H9 (cell line): ENCODE data around the gene FA2H. TPM values are rescaled to one million over a fixed set of nuclear protein-coding genes. Genes with fewer than 3 reads are reported as not detected.
A peak's percentile ranks its signal among the peaks of the same experiment; 100 is the strongest.

Source experiments
- DNase-seq: peaks from one replicate; pipeline ENCODE4 v3.0.0-alpha.2; 2017
- H2AFZ ChIP-seq: one replicate; pipeline ENCODE4 v1.6.1; 2013; ENCODE audit warnings: mild to moderate bottlenecking, low read length, control low read depth, moderate library complexity
- H2AK5ac ChIP-seq: 2 replicates; pipeline ENCODE4 v1.6.1; 2013; ENCODE audit warnings: low read length, control low read depth, mixed read lengths; ENCODE audit not compliant: insufficient read length
- H2BK120ac ChIP-seq: one replicate; pipeline ENCODE4 v1.6.1; 2013; ENCODE audit warnings: low read depth, mild to moderate bottlenecking, low read length, control low read depth, inconsistent platforms; ENCODE audit not compliant: poor library complexity, severe bottlenecking
- H2BK12ac ChIP-seq: 2 replicates; pipeline ENCODE4 v1.6.1; 2013; ENCODE audit warnings: low read length, control low read depth, mixed read lengths, low read depth; ENCODE audit not compliant: insufficient read length
- H2BK15ac ChIP-seq: 2 replicates; pipeline ENCODE4 v1.6.1; 2013; ENCODE audit warnings: low read depth, low read length, control low read depth
- H2BK20ac ChIP-seq: one replicate; pipeline ENCODE4 v1.6.1; 2013; ENCODE audit warnings: low read depth, mild to moderate bottlenecking, low read length, control low read depth, inconsistent platforms; ENCODE audit not compliant: poor library complexity, severe bottlenecking
- H2BK5ac ChIP-seq: 2 replicates; pipeline ENCODE4 v1.6.1; 2013; ENCODE audit warnings: low read length, control low read depth, mixed read lengths; ENCODE audit not compliant: insufficient read length
- H3K14ac ChIP-seq: 2 replicates; pipeline ENCODE4 v1.6.1; 2013; ENCODE audit warnings: low read length, control low read depth; ENCODE audit not compliant: insufficient read depth
- H3K18ac ChIP-seq: 2 replicates; pipeline ENCODE4 v1.6.1; 2013; ENCODE audit warnings: low read depth, mild to moderate bottlenecking, mixed read lengths, low read length, control low read depth; ENCODE audit not compliant: insufficient read length
- H3K23ac ChIP-seq: 2 replicates; pipeline ENCODE4 v1.6.1; 2013; ENCODE audit warnings: low read length, control low read depth, mixed read lengths, low read depth; ENCODE audit not compliant: insufficient read length
- H3K23me2 ChIP-seq: 2 replicates; pipeline ENCODE4 v1.6.1; 2013; ENCODE audit warnings: low read depth, mild to moderate bottlenecking, mixed read lengths, low read length, control low read depth; ENCODE audit not compliant: insufficient read length, poor library complexity, severe bottlenecking
- H3K27ac ChIP-seq: 2 replicates; pipeline ENCODE4 v1.5.1; 2013; ENCODE audit warnings: low read length, control low read depth, mixed read lengths, low read depth; ENCODE audit not compliant: insufficient read length
- H3K27me3 ChIP-seq: 2 replicates; pipeline ENCODE4 v1.6.1; 2013; ENCODE audit warnings: low read length, control low read depth, inconsistent platforms; ENCODE audit not compliant: insufficient read depth
- H3K4ac ChIP-seq: 2 replicates; pipeline ENCODE4 v1.6.1; 2013; ENCODE audit warnings: low read depth, mild to moderate bottlenecking, control low read depth, inconsistent platforms, low read length, moderate library complexity
- H3K4me1 ChIP-seq: 2 replicates; pipeline ENCODE4 v1.6.1; 2013; ENCODE audit warnings: low read length, control low read depth, inconsistent platforms; ENCODE audit not compliant: insufficient read depth
- H3K4me2 ChIP-seq: 2 replicates; pipeline ENCODE4 v1.6.1; 2013; ENCODE audit warnings: low read length, control low read depth, mixed read lengths; ENCODE audit not compliant: insufficient read length, insufficient read depth
- H3K56ac ChIP-seq: 2 replicates; pipeline ENCODE4 v1.6.1; 2013; ENCODE audit warnings: low read depth, mild to moderate bottlenecking, mixed read lengths, low read length, control low read depth; ENCODE audit not compliant: insufficient read length
- H3K79me1 ChIP-seq: 2 replicates; pipeline ENCODE4 v1.6.1; 2013; ENCODE audit warnings: low read depth, mild to moderate bottlenecking, moderate library complexity, low read length, control low read depth, inconsistent platforms; ENCODE audit not compliant: insufficient read depth, poor library complexity, severe bottlenecking
- H3K79me2 ChIP-seq: 2 replicates; pipeline ENCODE4 v1.6.1; 2013; ENCODE audit warnings: low read length, control low read depth, inconsistent platforms; ENCODE audit not compliant: insufficient read depth
- H3K9ac ChIP-seq: 2 replicates; pipeline ENCODE4 v1.6.1; 2013; ENCODE audit warnings: low read length, control low read depth, mixed read lengths; ENCODE audit not compliant: insufficient read length; ENCODE audit errors: extremely low read depth
- H3K9me3 ChIP-seq: one replicate; pipeline ENCODE4 v1.6.1; 2013; ENCODE audit warnings: low read depth, low read length, inconsistent platforms; ENCODE audit not compliant: control insufficient read depth
- H3T11ph ChIP-seq: one replicate; pipeline ENCODE4 v1.6.1; 2013; ENCODE audit warnings: mild to moderate bottlenecking, low read length, control low read depth, inconsistent platforms
- H4K20me1 ChIP-seq: one replicate; pipeline ENCODE4 v1.6.1; 2013; ENCODE audit not compliant: control insufficient read depth, insufficient read length, insufficient read depth
- H4K5ac ChIP-seq: 2 replicates; pipeline ENCODE4 v1.6.1; 2013; ENCODE audit warnings: low read depth, mild to moderate bottlenecking, mixed read lengths, low read length, control low read depth; ENCODE audit not compliant: insufficient read length
- H4K8ac ChIP-seq: replicated peaks from 2 replicates; pipeline ENCODE4 v1.6.1; 2013; ENCODE audit warnings: low read length, control low read depth, mixed read lengths, low read depth; ENCODE audit not compliant: insufficient read length
- H4K91ac ChIP-seq: 2 replicates; pipeline ENCODE4 v1.6.1; 2013; ENCODE audit warnings: low read depth, mild to moderate bottlenecking, moderate library complexity, mixed read lengths, low read length, control low read depth; ENCODE audit not compliant: insufficient read length
- H3K27ac Mint-ChIP-seq, 3 experiments: 2 replicates in 2 of 3; 3 replicates in 1 of 3; pipeline ENCODE4 v1.8.0; 2020 to 2021; ENCODE audit warnings: mixed read lengths in 3 of 3, mild to moderate bottlenecking in 1 of 3, moderate library complexity in 1 of 3
- H3K27me3 Mint-ChIP-seq: 2 replicates; pipeline ENCODE4 v1.8.0; 2021; ENCODE audit warnings: low read depth, mild to moderate bottlenecking, moderate library complexity, mixed read lengths
- H3K36me3 Mint-ChIP-seq, 3 experiments: 2 replicates in 2 of 3; 3 replicates in 1 of 3; pipeline ENCODE4 v1.8.0; 2020 to 2021; ENCODE audit warnings: low read depth in 3 of 3, mixed read lengths in 3 of 3; ENCODE audit not compliant: insufficient read depth in 1 of 3
- H3K4me1 Mint-ChIP-seq, 2 experiments: 2 replicates each; pipeline ENCODE4 v1.8.0; 2020; ENCODE audit warnings: mixed read lengths in 2 of 2
- H3K4me3 Mint-ChIP-seq, 2 experiments: 2 replicates in 1 of 2; 3 replicates in 1 of 2; pipeline ENCODE4 v1.8.0; 2020 to 2021; ENCODE audit warnings: mild to moderate bottlenecking in 2 of 2, mixed read lengths in 2 of 2, moderate library complexity in 1 of 2
- H3K9me3 Mint-ChIP-seq, 2 experiments: 2 replicates in 1 of 2; 3 replicates in 1 of 2; pipeline ENCODE4 v1.8.0; 2020; ENCODE audit warnings: mild to moderate bottlenecking in 2 of 2, mixed read lengths in 2 of 2, moderate library complexity in 1 of 2
- WGBS: extraction: QIAGEN DNeasy Blood & Tissue Kit; methylation state at CpG from one replicate; pipeline ENCODE4 v1.1.7; 2013; ENCODE audit warnings: missing lambda C conversion rate, low lambda C conversion rate, mixed read lengths; ENCODE audit not compliant: insufficient read length; ENCODE audit errors: extremely low coverage; 5-methylcytosine and 5-hydroxymethylcytosine counted together
- total RNA-seq: library from RNA; stranded (reverse); gene quantifications from 2 replicates; pipeline ENCODE4 v1.2.1, GENCODE V29; 2021
- TF ChIP-seq, protein P1 (sequence below): fragments of 200-600 bp; sonication (generic); conservative IDR thresholded peaks from 3 replicates; pipeline ENCODE4 v1.8.0; 2021; ENCODE audit warnings: antibody characterized with exemption, mild to moderate bottlenecking

The FA2H gene
- total RNA-seq, 1 experiment from 2014 or later = 25.1 TPM

GRCh38 chr16:74800216-74800871 is 25.7 kb upstream of the FA2H start:
- Histone ChIP-seq H2AK5ac (no peak overlapping the region), H3K27ac (no peak overlapping the region), H3T11ph (no peak overlapping the region), H2BK20ac (no peak overlapping the region), H4K8ac (no peak overlapping the region), H3K18ac (no peak overlapping the region), H3K56ac (no peak overlapping the region), H2BK12ac (no peak overlapping the region), H4K5ac (no peak overlapping the region), H3K23me2 (no peaks in the 10 kb centered on the region), H2BK120ac (no peak overlapping the region), H3K4me1 (no peaks in the 10 kb centered on the region), H3K27me3 (no peaks in the 10 kb centered on the region), H3K23ac (no peak overlapping the region), H3K9ac (no peak overlapping the region), H2BK15ac (no peak overlapping the region), H3K4me2 (no peak overlapping the region), H3K79me1 (no peaks in the 10 kb centered on the region), H2AFZ (no peak overlapping the region), H3K79me2 (no peaks in the 10 kb centered on the region), H2BK5ac (no peak overlapping the region), H3K4ac (no peak overlapping the region), H3K14ac (no peak overlapping the region), H4K91ac (no peak overlapping the region), H4K20me1 (no peaks in the 10 kb centered on the region), H3K9me3 (no peaks in the 10 kb centered on the region)
- WGBS = no CpG with 5 or more reads among the region's 2 CpGs
- H3K27me3 Mint-ChIP-seq = no peaks in the 10 kb centered on the region; the same call in 1 of the 2 replicates
- no peak overlapping the region for H3K4me3 Mint-ChIP-seq
- TF ChIP-seq, protein P1, sequence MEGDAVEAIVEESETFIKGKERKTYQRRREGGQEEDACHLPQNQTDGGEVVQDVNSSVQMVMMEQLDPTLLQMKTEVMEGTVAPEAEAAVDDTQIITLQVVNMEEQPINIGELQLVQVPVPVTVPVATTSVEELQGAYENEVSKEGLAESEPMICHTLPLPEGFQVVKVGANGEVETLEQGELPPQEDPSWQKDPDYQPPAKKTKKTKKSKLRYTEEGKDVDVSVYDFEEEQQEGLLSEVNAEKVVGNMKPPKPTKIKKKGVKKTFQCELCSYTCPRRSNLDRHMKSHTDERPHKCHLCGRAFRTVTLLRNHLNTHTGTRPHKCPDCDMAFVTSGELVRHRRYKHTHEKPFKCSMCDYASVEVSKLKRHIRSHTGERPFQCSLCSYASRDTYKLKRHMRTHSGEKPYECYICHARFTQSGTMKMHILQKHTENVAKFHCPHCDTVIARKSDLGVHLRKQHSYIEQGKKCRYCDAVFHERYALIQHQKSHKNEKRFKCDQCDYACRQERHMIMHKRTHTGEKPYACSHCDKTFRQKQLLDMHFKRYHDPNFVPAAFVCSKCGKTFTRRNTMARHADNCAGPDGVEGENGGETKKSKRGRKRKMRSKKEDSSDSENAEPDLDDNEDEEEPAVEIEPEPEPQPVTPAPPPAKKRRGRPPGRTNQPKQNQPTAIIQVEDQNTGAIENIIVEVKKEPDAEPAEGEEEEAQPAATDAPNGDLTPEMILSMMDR = no peak
- peaks cover 6 to 31% of the 10 kb centered on the region in 2 experiments for H3K4me1 Mint-ChIP-seq
- peaks cover 29 to 40% of the 10 kb centered on the region in 2 experiments for H3K9me3 Mint-ChIP-seq
- peaks cover 1 to 40% (median 39%) of the 10 kb centered on the region in 3 experiments; a peak in 6 of 7 replicates for H3K36me3 Mint-ChIP-seq
- DNase-seq = no peak
- peak overlapping the region in 2 of 3 experiments; percentile 37 to 83; a peak in 3 of 7 replicates for H3K27ac Mint-ChIP-seq
